Measurements from ENCODE around the gene NEK1. TPM values are rescaled to one million over a fixed set of nuclear protein-coding genes. Genes with fewer than 3 reads are reported as not detected.

The NEK1 gene
- total RNA-seq, 1 experiment from 2014 or later, result 6.0 TPM

GRCh38 chr4:169346840-169347239 lies 265.5 kb downstream of the NEK1 start:
- intact Hi-C loops (cut with micrococcal nuclease; ENCODE audit: unreplicated experiment), result no loop called here
- Mint-ChIP-seq H3K27me3 (ENCODE audit: unreplicated experiment) (no peaks in the 10 kb centered on the region), H3K4me3 (ENCODE audit: low read depth, unreplicated experiment) (no peak overlapping the region), H3K4me1 (ENCODE audit: low read depth, unreplicated experiment) (peaks cover 9% of the 10 kb centered on the region), H3K27ac (ENCODE audit: unreplicated experiment) (no peak overlapping the region), H3K36me3 (ENCODE audit: insufficient read depth, unreplicated experiment) (no peaks in the 10 kb centered on the region), H3K9me3 (ENCODE audit: low read depth, unreplicated experiment) (no peaks in the 10 kb centered on the region)
- CTCF ChIA-PET, result interaction anchor here (0.7 kb wide), 1 partner anchor 39 kb away, joined by 5 read pairs; no protein-coding TSS in a partner anchor
- no peak for TF ChIP-seq CTCF (IDR thresholded peaks at IDR 0.05; ENCODE audit: unreplicated experiment)
- no TSS peak for BruUV-seq (replicated peaks)
- DNase-seq, result no peak

- no peak overlapping the region for H3K4me3 Mint-ChIP-seq (ENCODE audit: low read depth, unreplicated experiment)
- no peak for TF ChIP-seq CTCF (IDR thresholded peaks at IDR 0.05; ENCODE audit: unreplicated experiment)
- H3K27ac Mint-ChIP-seq (ENCODE audit: unreplicated experiment), result no peak overlapping the region
- no peaks in the 10 kb centered on the region for H3K4me1 Mint-ChIP-seq (ENCODE audit: low read depth, unreplicated experiment)
- H3K9me3 Mint-ChIP-seq (ENCODE audit: low read depth, unreplicated experiment), result no peaks in the 10 kb centered on the region
- CTCF ChIA-PET, result no interaction called here
- no peaks in the 10 kb centered on the region for H3K36me3 Mint-ChIP-seq (ENCODE audit: insufficient read depth, unreplicated experiment)
- H3K27me3 Mint-ChIP-seq (ENCODE audit: unreplicated experiment), result no peaks in the 10 kb centered on the region
- no peak for DNase-seq
- BruUV-seq (replicated peaks), result no TSS peak
- intact Hi-C loops (cut with micrococcal nuclease; ENCODE audit: unreplicated experiment), result no loop called here
These were observed 267.1 kb downstream of the NEK1 start for GRCh38 chr4:169345316-169345721.

Other genes with a start within 250 kb of the NEK1 start
- gene CLCN3, start 8.0 kb upstream of the NEK1 start, total RNA-seq (2022), result 55.7 and 57.8 TPM in 2 replicates
- 8.8 and 11.2 TPM in 2 replicates for gene HPF1, start 145.4 kb upstream of the NEK1 start, total RNA-seq (2022)